Parathyroid adenoma (tissue), 2 donors: ENCODE measurements around the gene RPS6KA3.
"Not testable (repeated sequence)": the region's sequence is repeated elsewhere in the genome, so short reads cannot be mapped to it uniquely, and the experiment has no call there.

Experiments used
- H2AFZ ChIP-seq: fragments of 300-600 bp; sonication (generic); one replicate; pipeline ENCODE4 v1.7.0; 2017; ENCODE audit warnings: antibody characterized with exemption, mild to moderate bottlenecking
- H3K27ac ChIP-seq: fragments of 300-600 bp; sonication (generic); one replicate; pipeline ENCODE4 v1.7.0; 2017
- H3K27me3 ChIP-seq: fragments of 300-600 bp; sonication (generic); one replicate; pipeline ENCODE4 v1.7.0; 2017; ENCODE audit warnings: low read length; ENCODE audit not compliant: control insufficient read depth, insufficient read depth
- H3K36me3 ChIP-seq: fragments of 300-600 bp; sonication (generic); one replicate; pipeline ENCODE4 v1.7.0; 2017; ENCODE audit warnings: low read length; ENCODE audit not compliant: control insufficient read depth, insufficient read depth
- H3K4me1 ChIP-seq: fragments of 300-600 bp; sonication (generic); one replicate; pipeline ENCODE4 v1.7.0; 2017; ENCODE audit warnings: control low read depth
- H3K4me2 ChIP-seq: fragments of 300-600 bp; sonication (generic); one replicate; pipeline ENCODE4 v1.7.0; 2017; ENCODE audit warnings: low read length
- H3K4me3 ChIP-seq: fragments of 300-600 bp; sonication (generic); one replicate; pipeline ENCODE4 v1.7.0; 2017; ENCODE audit warnings: low read depth, low read length
- H3K79me2 ChIP-seq: fragments of 300-600 bp; sonication (generic); one replicate; pipeline ENCODE4 v1.7.0; 2017; ENCODE audit warnings: control low read depth
- H3K9ac ChIP-seq: fragments of 300-600 bp; sonication (generic); one replicate; pipeline ENCODE4 v1.7.0; 2017; ENCODE audit warnings: mild to moderate bottlenecking
- H3K9me3 ChIP-seq: fragments of 300-600 bp; sonication (generic); one replicate; pipeline ENCODE4 v1.7.0; 2017; ENCODE audit warnings: low read length; ENCODE audit not compliant: control insufficient read depth
- TF ChIP-seq, protein P1 (sequence below): fragments of 300-600 bp; sonication (generic); IDR thresholded peaks from one replicate; pipeline ENCODE4 v1.7.0; 2017; ENCODE audit warnings: antibody characterized with exemption, mild to moderate bottlenecking
- donor health status: primary hyperparathyroidism.

Gene RPS6KA3

DNA sequence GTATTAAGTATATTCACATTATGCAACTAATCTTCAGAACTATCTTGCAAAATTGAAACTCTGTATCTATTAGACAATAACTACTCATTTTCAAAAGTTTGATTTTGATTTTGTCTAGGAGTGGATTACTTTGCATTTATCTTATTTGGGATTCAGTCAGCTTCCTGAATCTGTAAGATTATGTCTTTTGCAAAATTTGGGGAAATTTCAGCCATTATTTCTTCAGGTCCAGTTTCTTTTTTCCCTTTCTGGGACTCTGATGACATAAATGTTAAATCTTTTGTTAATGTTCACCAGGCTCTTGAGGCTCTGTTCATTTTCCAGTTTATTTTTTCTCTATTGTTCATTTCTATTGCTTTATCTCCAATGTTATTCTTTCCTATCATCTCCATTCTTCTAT, 15.0 kb downstream of the RPS6KA3 start:
- peaks cover 7% of the 10 kb centered on the region for H3K79me2 ChIP-seq
- no peak overlapping the region for H3K9ac ChIP-seq
- no peak overlapping the region for H2AFZ ChIP-seq
- no peak overlapping the region for H3K27ac ChIP-seq
- peaks cover 3% of the 10 kb centered on the region for H3K4me1 ChIP-seq
- TF ChIP-seq, protein P1, sequence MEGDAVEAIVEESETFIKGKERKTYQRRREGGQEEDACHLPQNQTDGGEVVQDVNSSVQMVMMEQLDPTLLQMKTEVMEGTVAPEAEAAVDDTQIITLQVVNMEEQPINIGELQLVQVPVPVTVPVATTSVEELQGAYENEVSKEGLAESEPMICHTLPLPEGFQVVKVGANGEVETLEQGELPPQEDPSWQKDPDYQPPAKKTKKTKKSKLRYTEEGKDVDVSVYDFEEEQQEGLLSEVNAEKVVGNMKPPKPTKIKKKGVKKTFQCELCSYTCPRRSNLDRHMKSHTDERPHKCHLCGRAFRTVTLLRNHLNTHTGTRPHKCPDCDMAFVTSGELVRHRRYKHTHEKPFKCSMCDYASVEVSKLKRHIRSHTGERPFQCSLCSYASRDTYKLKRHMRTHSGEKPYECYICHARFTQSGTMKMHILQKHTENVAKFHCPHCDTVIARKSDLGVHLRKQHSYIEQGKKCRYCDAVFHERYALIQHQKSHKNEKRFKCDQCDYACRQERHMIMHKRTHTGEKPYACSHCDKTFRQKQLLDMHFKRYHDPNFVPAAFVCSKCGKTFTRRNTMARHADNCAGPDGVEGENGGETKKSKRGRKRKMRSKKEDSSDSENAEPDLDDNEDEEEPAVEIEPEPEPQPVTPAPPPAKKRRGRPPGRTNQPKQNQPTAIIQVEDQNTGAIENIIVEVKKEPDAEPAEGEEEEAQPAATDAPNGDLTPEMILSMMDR: no peak
- H3K36me3 ChIP-seq: no peaks in the 10 kb centered on the region
- H3K4me2 ChIP-seq: no peak overlapping the region
- H3K4me3 ChIP-seq: no peak overlapping the region
- no peaks in the 10 kb centered on the region for H3K9me3 ChIP-seq
- no peaks in the 10 kb centered on the region for H3K27me3 ChIP-seq

DNA sequence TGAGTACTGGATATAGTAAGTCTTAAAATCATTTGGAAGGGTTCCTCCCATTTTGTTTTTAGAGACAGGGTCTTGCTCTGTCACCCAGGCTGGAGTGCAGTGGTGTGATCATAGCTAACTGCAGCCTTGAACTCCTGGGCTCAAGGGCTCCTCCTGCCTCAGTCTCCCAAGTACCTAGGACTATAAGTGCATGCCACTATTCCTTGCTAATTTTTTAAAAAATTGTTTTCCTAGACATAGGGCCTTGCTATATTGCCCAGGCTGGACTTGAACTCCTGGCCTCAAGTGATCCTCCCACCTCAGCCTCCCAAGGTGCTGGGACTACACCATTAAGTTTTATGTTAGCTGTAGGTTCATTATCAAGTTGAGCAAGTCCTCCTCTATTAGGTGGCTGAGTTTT, 16.6 kb downstream of the RPS6KA3 start:
- not testable (repeated sequence) for H3K27ac ChIP-seq, H3K4me3 ChIP-seq, H3K9ac ChIP-seq, H3K4me2 ChIP-seq, H3K9me3 ChIP-seq, H3K4me1 ChIP-seq, H3K79me2 ChIP-seq, H2AFZ ChIP-seq, H3K36me3 ChIP-seq, H3K27me3 ChIP-seq

DNA sequence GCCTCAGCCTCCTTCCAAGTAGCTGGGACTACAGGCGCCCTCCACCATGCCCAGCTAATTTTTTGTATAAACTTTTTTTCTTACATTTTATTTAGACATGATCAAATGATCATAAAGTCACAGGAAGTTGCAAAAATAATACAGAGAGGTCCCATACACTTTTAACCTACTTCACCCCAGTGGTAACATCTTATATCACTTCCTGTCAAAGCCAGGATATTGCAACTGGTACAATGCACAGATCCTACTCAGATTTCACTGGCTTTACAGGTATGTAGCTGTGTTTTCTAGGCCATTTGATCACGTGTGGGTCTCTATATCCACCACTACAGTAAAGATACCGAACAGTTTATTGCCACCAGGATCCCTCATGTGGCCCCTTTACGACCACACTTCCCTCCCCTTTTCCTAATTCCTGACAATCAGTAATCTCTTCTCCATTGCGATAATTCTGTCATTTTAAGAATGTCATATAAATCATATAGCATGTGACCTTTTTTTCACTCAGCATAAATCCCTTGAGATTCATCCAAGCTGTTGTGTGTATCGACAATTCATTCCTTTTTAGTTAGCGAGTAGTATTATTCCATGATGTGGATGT, 18.0 kb downstream of the RPS6KA3 start:
- H3K4me2 ChIP-seq: no peak overlapping the region
- H3K4me1 ChIP-seq: peaks cover 3% of the 10 kb centered on the region
- H2AFZ ChIP-seq: no peak overlapping the region
- H3K36me3 ChIP-seq: no peaks in the 10 kb centered on the region
- peaks cover 11% of the 10 kb centered on the region for H3K79me2 ChIP-seq
- TF ChIP-seq, protein P1: no peak
- H3K9ac ChIP-seq: no peak overlapping the region
- H3K4me3 ChIP-seq: no peak overlapping the region
- H3K27me3 ChIP-seq: no peaks in the 10 kb centered on the region
- H3K9me3 ChIP-seq: no peaks in the 10 kb centered on the region
- no peak overlapping the region for H3K27ac ChIP-seq

DNA sequence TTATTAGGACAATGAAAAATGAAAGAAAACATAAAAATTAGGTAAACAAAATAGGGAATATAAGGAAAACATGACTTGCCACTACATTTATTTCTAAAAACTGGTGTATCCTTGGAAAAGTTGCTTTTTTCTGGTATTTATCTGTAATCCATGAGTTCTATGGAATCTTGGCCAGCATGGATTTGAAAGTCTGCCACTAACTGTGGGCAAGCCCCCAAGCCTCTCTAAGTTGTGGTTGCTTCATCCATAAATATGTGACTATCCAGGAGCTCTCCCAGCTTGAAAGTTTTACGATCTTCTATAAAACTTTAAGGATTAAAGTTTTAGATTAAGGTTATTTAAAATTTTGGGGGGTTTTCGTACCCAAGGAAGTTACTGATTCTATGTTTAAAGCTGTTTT, 21.8 kb downstream of the RPS6KA3 start:
- Histone ChIP-seq H3K27me3 (no peaks in the 10 kb centered on the region), H3K9me3 (no peaks in the 10 kb centered on the region), H3K4me2 (no peak overlapping the region), H3K4me3 (no peak overlapping the region), H3K9ac (no peak overlapping the region), H2AFZ (no peak overlapping the region), H3K36me3 (no peaks in the 10 kb centered on the region), H3K27ac (no peak overlapping the region), H3K4me1 (no peaks in the 10 kb centered on the region), H3K79me2 (peaks cover 8% of the 10 kb centered on the region)
- TF ChIP-seq, protein P1: no peak

- no peak overlapping the region for H3K9ac ChIP-seq
- peaks cover 3% of the 10 kb centered on the region for H3K79me2 ChIP-seq
- H3K9me3 ChIP-seq: no peaks in the 10 kb centered on the region
- H3K4me2 ChIP-seq: no peak overlapping the region
- TF ChIP-seq, protein P1: no peak
- no peak overlapping the region for H3K4me3 ChIP-seq
- no peaks in the 10 kb centered on the region for H3K36me3 ChIP-seq
- H2AFZ ChIP-seq: no peak overlapping the region
- no peak overlapping the region for H3K27ac ChIP-seq
- no peaks in the 10 kb centered on the region for H3K27me3 ChIP-seq
- H3K4me1 ChIP-seq: no peaks in the 10 kb centered on the region
These were observed 26.5 kb downstream of the RPS6KA3 start for GRCh38 chrX:20240201-20240600.
